RWPE2 (cell line): ENCODE measurements around the gene WASL.
"Not testable (repeated sequence)": the region's sequence is repeated elsewhere in the genome, so short reads cannot be mapped to it uniquely, and the experiment has no call there.

Experiments
- ATAC-seq: fragments of 200-7000 bp; cut with Tn5 transposase; 3 replicates; pipeline ENCODE4 v1.9.1; 2021; ENCODE audit warnings: low read depth
- DNase-seq: peaks from one replicate; pipeline ENCODE4 v3.0.0-alpha.2; 2020; ENCODE audit warnings: low spot score
- H3K27ac ChIP-seq: fragments of 450-650 bp; 2 replicates; pipeline ENCODE4 v1.5.1; 2017; ENCODE audit warnings: mild to moderate bottlenecking; ENCODE audit not compliant: poor library complexity, severe bottlenecking
- H3K27me3 ChIP-seq: fragments of 250-450 bp; sonication (Bioruptor Pico); 2 replicates; pipeline ENCODE4 v1.5.1; 2021; ENCODE audit warnings: mild to moderate bottlenecking, moderate library complexity; ENCODE audit not compliant: insufficient read depth, poor library complexity, severe bottlenecking
- H3K36me3 ChIP-seq: fragments of 250-450 bp; sonication (Bioruptor Pico); 2 replicates; pipeline ENCODE4 v1.5.1; 2020; ENCODE audit warnings: low read depth, mild to moderate bottlenecking, moderate library complexity
- H3K4me1 ChIP-seq: fragments of 250-450 bp; sonication (Bioruptor Pico); 2 replicates; pipeline ENCODE4 v1.5.1; 2021; ENCODE audit warnings: mild to moderate bottlenecking, moderate library complexity; ENCODE audit not compliant: insufficient read depth, poor library complexity, severe bottlenecking
- H3K4me3 ChIP-seq: fragments of 250-450 bp; sonication (Bioruptor Pico); 2 replicates; pipeline ENCODE4 v1.5.1; 2021; ENCODE audit warnings: mild to moderate bottlenecking, moderate library complexity; ENCODE audit not compliant: severe bottlenecking
- H3K9me3 ChIP-seq: fragments of 250-450 bp; sonication (Bioruptor Pico); 2 replicates; pipeline ENCODE4 v1.5.1; 2021; ENCODE audit warnings: mild to moderate bottlenecking, moderate library complexity; ENCODE audit not compliant: severe bottlenecking
- TF ChIP-seq, protein P1 (sequence below): fragments of 450-650 bp; IDR thresholded peaks from one replicate; pipeline ENCODE4 v1.5.1; 2017; ENCODE audit warnings: mild to moderate bottlenecking, moderate library complexity; ENCODE audit not compliant: poor library complexity, severe bottlenecking

Gene WASL

DNA sequence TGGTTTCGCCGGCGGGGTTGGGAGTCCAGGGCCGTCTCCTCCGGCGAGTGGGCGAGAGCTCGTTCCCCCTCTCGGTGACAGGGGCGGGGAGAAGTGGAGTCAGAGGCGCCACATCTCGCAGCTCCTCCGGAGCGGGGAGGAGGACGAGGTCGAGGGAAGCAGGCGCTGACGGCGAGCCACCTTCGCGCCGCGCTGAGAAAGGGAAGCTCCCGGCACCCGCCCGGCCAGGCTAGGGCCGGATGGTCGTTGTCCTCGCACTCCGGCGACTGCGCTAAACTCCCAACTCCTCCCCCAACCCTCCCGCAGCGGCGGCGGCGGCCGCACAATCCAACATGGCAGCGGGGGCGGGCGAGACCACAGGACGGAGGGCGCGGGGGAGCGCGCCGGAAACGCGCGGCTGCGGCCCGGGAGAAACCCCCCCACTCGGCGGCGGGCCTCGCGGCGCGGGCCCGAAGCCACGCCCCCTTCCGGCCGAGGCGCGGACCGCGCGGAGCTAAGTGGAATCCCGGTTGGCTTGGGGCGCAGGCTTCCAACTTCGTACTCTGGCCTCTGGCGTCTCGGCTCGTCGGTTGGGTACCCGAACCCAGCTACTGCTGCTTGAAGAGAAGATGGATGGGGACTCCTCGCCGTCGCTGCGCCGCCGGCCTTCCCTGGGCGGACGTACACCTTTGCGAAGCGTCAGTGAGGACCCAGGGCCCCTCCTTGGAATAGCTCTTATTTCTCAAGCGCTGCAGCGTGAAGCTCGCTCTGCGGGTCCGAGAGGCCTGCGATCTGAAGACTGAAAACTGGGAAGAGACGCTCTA, at the start of gene WASL:
TSS of gene WASL (minus strand) at position 270 of the 803 bp plus-strand sequence. CDS start at position 1, 269 bp downstream.
- H3K27ac ChIP-seq = peak within 1 kb of the TSS; percentile 89

DNA sequence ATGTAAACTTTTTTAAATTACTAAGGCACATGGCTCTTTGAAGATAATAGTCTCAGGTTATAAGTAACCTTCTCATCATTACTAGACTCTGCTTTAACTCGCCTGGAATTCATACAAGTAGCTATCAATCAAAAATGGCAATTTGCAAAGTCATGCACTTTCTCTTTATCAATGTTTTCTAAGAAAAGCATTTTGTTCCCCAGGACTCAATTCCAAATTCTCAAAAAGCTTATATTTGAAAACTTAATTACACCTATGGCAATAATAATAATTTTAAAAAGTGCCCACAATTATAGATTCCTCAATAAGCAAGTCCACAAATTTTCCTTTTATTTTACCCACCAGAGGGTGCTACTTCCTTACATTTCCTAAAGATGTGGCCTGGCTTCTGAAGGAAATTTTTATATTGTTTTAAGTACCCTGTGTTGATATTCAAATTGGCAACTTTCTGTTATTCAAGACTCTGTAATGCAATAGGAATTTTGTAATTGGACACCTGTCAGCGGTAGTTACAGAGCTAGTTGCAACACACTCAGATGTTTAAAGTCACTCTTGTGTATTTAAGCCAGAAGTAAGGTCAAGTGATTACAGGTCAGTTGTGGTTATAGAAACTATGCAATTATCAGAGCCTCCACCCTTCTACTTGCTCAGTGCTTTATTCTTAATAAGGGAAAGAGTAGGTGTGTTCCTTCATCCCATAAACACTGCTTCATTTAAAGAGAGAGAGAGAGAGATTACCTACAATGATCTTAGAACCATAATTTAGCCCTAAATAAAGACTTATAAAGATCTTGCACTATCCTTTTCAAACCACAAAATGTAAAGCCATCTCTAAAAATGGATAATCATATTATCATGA, 49.1 kb upstream of the WASL start:
- no peaks in the 10 kb centered on the region for H3K9me3 ChIP-seq
- no peaks in the 10 kb centered on the region for H3K36me3 ChIP-seq
- no peak overlapping the region for H3K4me3 ChIP-seq
- no peaks in the 10 kb centered on the region for H3K27me3 ChIP-seq
- DNase-seq (no peak), ATAC-seq (peak; percentile 97)
- TF ChIP-seq, protein P1, sequence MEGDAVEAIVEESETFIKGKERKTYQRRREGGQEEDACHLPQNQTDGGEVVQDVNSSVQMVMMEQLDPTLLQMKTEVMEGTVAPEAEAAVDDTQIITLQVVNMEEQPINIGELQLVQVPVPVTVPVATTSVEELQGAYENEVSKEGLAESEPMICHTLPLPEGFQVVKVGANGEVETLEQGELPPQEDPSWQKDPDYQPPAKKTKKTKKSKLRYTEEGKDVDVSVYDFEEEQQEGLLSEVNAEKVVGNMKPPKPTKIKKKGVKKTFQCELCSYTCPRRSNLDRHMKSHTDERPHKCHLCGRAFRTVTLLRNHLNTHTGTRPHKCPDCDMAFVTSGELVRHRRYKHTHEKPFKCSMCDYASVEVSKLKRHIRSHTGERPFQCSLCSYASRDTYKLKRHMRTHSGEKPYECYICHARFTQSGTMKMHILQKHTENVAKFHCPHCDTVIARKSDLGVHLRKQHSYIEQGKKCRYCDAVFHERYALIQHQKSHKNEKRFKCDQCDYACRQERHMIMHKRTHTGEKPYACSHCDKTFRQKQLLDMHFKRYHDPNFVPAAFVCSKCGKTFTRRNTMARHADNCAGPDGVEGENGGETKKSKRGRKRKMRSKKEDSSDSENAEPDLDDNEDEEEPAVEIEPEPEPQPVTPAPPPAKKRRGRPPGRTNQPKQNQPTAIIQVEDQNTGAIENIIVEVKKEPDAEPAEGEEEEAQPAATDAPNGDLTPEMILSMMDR = peak; percentile 84
- peaks cover 12% of the 10 kb centered on the region for H3K4me1 ChIP-seq
- peak overlapping the region; percentile 41 for H3K27ac ChIP-seq

More for the DNA sequence above, at the start of gene WASL:
- Histone ChIP-seq H3K9me3 (no peaks in the 10 kb centered on the region), H3K27me3 (no peaks in the 10 kb centered on the region), H3K4me3 (peak within 1 kb of the TSS; percentile 64), H3K36me3 (no peaks in the 10 kb centered on the region; the same call in 1 of the 2 replicates), H3K4me1 (peaks cover 32% of the 10 kb centered on the region)
- ATAC-seq (peak; percentile 74), DNase-seq (peak; percentile 80)
- TF ChIP-seq, protein P1 = no peak

DNA sequence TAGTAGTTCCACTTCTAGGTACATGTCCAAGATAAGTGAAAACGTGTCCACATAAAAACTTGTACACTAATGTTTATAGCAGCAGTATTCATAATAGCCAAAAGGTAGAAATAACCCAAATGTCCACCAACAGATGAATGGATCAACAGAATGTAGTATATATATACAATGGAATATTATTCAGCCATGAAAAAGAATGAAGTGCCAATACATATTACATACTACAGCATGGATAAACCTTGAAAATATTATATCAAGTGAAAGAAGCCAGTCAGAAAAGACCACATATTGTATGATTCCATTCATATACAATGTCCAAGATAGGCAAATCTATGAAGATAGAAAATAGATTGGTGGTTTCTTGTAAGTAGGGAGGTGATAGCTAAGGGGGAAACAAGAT, 47.8 kb upstream of the WASL start:
- Histone ChIP-seq H3K9me3 (no peaks in the 10 kb centered on the region), H3K36me3 (no peaks in the 10 kb centered on the region), H3K4me1 (peaks cover 12% of the 10 kb centered on the region), H3K27ac (no peak overlapping the region), H3K27me3 (no peaks in the 10 kb centered on the region), H3K4me3 (no peak overlapping the region)
- TF ChIP-seq, protein P1 = no peak
- no peak for ATAC-seq
- no peak for DNase-seq

DNA sequence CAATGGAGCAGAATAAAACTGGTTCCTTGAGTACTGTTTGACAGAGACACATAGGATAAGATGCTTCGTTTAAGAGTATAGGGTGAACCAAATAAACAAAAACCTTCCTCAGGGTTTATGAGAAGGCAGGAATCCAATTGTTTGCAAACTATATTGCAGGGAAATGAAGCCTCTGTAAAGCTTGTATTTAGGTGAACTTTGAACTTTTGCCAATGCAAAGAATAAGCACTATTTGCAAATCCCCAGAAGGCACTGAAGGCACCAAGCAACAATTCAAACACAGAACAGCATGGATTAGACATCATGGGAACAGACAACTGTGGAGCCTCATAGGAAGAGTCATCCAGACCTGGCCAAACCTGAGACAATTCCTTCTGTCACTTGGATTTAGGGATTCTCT, 47.1 kb upstream of the WASL start:
- TF ChIP-seq, protein P1 = no peak
- Histone ChIP-seq H3K27ac (no peak overlapping the region), H3K9me3 (no peaks in the 10 kb centered on the region), H3K36me3 (no peaks in the 10 kb centered on the region), H3K27me3 (no peaks in the 10 kb centered on the region), H3K4me1 (peaks cover 12% of the 10 kb centered on the region), H3K4me3 (no peak overlapping the region)
- no peak for DNase-seq
- no peak for ATAC-seq

DNA sequence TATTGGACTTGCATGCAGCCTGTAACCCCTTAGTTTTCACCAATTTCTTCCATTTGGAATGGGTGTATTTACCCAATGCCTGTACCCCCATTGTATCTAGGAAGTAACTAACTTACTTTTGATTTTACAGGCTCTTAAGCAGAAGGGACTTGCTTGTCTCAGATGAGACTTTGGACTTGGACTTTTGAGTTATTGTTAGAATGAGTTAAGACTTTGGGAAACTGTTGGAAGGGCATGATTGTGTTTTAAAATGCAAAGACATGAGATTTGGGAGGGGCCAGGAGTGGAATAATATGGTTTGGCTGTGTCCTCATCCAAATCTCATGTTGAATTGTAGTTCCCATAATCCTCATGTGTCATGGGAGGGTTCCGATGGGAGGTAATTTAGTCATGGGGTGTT, 46.3 kb upstream of the WASL start:
- peaks cover 14% of the 10 kb centered on the region for H3K4me1 ChIP-seq
- not testable (repeated sequence) for H3K4me3 ChIP-seq, H3K27me3 ChIP-seq, ATAC-seq, H3K27ac ChIP-seq, H3K9me3 ChIP-seq, DNase-seq, H3K36me3 ChIP-seq
